GM12865 (cell line): ENCODE measurements around the gene ZNF669.
"Not testable (repeated sequence)": the region's sequence is repeated elsewhere in the genome, so short reads cannot be mapped to it uniquely, and the experiment has no call there.

Source experiments
- DNase-seq: peaks from one replicate; pipeline ENCODE4 v3.0.0; 2010; ENCODE audit warnings: low read depth
- H3K4me3 ChIP-seq: 2 replicates; pipeline ENCODE4 v1.5.1; 2011; ENCODE audit warnings: mild to moderate bottlenecking, low read depth, low read length, control low read depth
- TF ChIP-seq, protein P1 (sequence below): IDR thresholded peaks from 2 replicates; pipeline ENCODE4 v1.5.1; 2011; ENCODE audit warnings: low read length, control low read depth, low read depth, inconsistent platforms; ENCODE audit not compliant: insufficient read depth; ENCODE audit errors: missing control alignments

The ZNF669 gene

DNA sequence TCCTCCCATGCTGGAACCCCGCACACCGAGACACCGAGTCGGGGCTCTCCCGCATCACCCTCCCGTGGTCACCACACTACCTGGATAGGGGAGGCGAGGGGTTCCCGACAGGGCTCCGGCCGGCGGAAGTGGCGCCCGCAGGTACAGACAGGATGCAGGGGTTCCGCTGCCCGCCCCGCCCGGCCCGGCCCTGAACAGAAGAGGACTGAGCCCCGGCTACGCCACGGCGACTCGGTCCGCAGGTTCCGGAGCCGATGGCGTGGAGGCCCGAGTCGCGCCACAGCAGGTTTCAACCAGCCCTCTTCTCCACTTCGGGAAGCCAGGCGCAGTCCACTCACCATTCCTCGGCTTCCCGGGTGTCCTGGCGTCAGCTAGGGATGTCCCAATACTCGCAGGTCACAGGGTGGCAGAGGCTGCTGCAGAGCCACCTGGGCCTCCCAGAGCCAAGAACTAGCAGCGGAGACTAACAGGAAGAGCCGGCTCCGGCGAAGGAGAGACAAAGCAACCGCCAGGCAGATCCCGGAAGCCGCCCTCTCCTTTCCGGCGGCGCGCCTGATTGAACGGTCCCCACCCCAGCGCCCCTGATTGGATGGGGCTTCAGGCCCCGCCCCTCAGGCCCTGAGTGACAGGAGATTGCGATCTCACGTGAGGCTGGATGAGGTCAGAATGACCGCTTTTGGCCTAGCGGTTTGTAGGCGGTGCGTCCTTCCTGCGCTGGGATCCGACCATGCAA, at the start of gene ZNF669:
Gene ZNF669, minus strand, starts transcription at position 498 of the 733 bp plus-strand sequence. Its CDS starts 157 bp downstream, at position 341.
- H3K4me3 ChIP-seq: peak within 1 kb of the TSS; percentile 96
- peak; percentile 97 for DNase-seq
- TF ChIP-seq, protein P1, sequence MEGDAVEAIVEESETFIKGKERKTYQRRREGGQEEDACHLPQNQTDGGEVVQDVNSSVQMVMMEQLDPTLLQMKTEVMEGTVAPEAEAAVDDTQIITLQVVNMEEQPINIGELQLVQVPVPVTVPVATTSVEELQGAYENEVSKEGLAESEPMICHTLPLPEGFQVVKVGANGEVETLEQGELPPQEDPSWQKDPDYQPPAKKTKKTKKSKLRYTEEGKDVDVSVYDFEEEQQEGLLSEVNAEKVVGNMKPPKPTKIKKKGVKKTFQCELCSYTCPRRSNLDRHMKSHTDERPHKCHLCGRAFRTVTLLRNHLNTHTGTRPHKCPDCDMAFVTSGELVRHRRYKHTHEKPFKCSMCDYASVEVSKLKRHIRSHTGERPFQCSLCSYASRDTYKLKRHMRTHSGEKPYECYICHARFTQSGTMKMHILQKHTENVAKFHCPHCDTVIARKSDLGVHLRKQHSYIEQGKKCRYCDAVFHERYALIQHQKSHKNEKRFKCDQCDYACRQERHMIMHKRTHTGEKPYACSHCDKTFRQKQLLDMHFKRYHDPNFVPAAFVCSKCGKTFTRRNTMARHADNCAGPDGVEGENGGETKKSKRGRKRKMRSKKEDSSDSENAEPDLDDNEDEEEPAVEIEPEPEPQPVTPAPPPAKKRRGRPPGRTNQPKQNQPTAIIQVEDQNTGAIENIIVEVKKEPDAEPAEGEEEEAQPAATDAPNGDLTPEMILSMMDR: no peak

DNA sequence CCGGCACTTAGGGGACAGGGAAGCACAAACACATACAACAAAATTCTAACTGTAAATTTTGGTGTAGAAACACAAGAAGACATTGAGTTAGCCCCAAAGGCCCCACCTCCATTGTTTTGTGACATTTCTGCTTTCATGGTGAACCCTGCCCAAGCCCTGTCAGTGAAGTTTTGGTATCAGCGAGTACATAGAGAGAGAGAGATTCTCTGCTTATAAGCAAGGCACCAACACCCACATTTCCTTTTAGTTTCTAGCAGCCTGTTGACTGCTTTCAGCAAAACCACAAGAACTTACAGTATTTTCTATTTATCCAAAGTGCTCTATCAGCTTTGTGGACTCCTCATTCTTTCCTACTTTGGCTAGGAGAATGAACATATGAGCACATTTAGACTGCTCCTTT, 43.6 kb upstream of the ZNF669 start:
- TF ChIP-seq, protein P1: no peak
- DNase-seq: no peak
- H3K4me3 ChIP-seq: no peak overlapping the region

DNA sequence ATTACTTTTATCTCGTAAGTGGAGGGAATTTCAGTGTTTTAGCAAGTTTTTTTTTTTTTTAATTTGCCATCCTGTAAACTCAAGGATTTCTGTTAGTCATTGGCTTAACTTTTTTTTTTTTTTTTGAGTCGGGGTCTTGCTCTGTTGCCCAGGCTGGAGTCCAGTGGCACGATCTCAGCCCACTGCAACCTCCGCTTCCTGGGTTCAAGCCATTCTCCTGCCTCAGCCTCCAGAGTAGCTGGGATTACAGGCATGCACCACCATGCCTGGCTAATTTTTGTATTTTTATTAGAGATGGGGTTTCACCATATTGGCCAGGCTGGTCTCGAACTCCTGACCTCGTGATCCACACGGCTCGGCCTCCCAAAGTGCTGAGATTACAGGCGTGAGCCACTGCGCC, 43.0 kb upstream of the ZNF669 start:
- not testable (repeated sequence) for H3K4me3 ChIP-seq, DNase-seq

DNA sequence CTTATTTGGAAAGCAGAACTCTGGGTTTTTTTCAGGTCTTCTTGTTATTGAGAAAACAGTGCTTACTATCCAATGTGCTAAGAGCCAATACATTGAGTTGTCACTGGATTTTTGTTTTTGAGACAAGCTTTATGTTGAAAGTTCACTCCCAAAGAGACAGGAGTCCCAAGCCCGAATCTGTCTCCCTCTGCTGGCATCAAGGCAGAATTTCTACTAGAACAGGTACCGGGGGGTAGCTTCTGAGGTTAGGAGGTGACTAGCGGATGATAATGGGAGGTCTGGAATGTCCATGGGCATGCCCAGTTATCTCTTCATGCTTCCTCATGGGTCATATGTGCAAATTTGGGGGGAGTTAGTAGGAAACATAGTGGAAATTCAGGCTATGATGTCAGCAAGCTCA, 42.5 kb upstream of the ZNF669 start:
- H3K4me3 ChIP-seq: no peak overlapping the region
- no peak for DNase-seq
- TF ChIP-seq, protein P1: no peak

DNA sequence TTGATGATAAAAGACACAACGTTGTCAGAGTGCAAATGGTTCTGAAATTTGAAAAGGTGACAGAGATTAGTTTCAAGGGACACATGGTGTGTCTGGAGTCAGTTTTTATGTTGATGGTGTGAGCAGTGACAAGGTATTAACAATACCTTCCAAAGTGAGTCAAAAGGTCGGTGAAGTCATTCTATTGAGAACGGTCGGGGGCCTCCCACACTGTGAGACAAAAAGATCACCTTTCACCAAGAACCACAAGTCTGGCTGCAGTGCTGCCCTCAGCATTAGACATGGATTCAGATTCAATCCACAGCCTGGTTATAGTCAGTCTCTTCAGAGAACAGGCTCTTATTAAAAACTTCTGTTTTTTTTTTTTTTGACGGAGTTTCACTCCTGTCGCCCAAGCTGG, 41.1 kb upstream of the ZNF669 start:
- no peak overlapping the region for H3K4me3 ChIP-seq
- TF ChIP-seq, protein P1: no peak
- DNase-seq: no peak

DNA sequence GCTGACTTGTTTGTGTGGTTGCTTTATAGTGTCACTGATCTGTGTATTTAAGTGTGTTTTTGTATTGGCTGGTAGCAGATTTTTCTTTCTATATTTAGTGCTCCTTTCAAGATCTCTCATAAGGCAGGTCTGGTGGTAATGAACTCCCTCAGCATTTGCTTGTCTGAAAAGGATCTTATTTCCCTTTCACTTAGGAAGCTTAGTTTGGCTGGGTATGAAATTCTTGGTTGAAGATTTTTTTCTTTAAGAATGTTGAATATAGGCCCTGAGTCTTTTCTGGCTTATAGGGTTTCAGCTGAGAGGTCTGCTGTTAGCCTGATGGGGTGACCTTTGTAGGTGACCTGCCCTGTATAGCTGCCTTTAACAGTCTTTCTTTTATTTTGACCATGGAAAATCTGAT, 35.4 kb upstream of the ZNF669 start:
- not testable (repeated sequence) for H3K4me3 ChIP-seq

DNA sequence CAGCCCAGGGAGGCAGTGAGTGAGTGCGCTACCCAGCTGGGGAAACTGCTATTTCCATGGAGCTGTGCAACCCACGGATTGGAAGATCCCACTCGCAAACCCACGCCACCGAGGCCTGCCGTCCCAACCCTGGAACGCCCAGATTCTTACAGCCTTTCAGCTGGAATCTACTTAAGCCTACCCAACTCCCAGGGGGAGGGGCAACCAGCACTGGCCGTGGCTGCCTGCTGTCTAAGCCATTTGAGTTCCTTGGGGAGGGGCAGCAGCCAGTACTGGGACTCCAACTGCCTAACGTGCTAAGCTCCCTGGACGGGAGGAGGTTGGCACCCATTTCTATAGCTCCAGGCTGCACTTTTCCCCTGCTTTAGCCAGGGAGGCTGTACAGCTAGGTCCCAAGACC, 27.1 kb upstream of the ZNF669 start:
- DNase-seq: no peak
- TF ChIP-seq, protein P1: no peak
- H3K4me3 ChIP-seq: no peak overlapping the region

More for the DNA sequence above, 35.4 kb upstream of the ZNF669 start:
- not testable (repeated sequence) for DNase-seq

DNA sequence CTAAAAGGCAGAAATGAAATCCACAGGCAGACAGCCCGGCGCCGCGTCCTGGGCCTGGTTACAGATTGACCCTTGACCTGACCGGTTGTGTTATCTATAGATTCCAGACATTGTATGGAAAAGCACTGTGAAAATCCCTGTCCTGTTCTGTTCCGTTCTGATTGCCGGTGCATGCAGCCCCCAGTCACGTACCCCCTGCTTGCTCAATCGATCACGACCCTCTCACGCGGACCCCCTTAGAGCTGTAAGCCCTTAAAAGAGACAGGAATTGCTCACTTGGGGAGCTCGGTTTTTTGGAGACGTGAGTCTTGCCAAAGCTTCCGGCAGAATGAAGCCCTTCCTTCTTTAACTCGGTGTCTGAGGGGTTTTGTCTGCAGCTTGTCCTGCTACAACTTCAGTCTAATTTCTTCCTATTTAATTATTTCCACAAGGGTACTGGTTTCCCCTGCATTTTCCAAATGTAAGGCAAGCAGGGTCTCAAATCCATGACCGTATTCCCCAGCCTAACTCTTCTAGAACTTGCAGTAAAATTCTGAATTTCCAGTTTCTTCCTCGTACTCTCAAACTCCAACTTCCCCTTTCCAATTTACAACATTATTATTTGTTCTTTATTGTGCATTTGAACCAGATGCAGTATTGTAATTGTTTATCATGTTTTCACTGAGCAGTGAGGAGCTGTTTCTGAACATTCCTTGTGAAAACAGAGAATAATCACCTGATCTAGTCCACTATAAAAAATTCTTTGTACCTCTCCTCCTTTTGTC, 23.5 kb upstream of the ZNF669 start:
- DNase-seq: not testable (repeated sequence)
- H3K4me3 ChIP-seq: peak overlapping the region; percentile 50

DNA sequence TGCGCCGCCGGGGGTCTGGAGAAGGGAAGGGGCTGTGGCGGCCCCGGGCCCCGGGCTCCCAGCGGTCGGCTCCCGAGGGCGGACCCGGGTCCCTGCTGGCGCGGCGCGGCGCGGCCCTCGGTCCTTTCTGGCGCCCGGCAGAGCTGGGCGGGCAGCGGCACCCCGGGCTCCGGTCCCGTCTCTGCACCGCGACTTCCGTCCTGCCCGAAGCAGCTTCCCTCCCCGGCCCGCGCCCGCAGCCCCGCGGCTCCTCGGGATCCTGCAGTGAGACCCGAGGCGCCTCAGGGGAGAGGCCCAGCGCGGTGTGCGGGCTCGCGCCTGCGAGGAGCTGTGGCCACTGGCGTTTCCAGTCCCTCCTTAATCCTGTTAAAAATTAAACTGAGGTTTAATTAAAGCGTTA, 22.4 kb upstream of the ZNF669 start:
- not testable (repeated sequence) for H3K4me3 ChIP-seq, DNase-seq

DNA sequence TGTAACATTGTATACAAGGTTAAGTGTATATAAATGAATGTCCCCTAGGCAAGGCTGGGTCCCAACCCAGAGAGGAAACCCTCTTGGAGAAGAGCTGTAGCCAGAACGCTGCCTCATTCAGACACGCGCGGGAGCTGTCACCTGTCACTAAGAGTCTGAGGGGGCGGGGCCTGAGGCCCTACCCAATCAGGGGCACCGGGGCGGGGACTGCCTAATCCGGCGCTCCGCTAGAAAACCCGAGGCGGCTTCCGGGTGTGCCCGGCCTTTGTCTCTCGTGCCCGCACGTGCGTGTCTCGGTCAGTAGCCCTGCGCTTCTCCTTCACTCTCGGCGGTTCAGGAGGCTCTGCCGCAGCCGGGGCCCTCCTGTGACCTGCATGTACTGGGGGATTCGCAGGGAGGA, 22.0 kb upstream of the ZNF669 start:
- not testable (repeated sequence) for H3K4me3 ChIP-seq, DNase-seq
